H9 (cell line): Measurements from ENCODE around the gene INO80. TPM values are rescaled to one million over a fixed set of nuclear protein-coding genes. Genes with fewer than 3 reads are reported as not detected.
A peak's percentile ranks its signal among the peaks of the same experiment; 100 is the strongest.

Experiments
- DNase-seq: peaks from one replicate; pipeline ENCODE4 v3.0.0-alpha.2; 2017
- H2AFZ ChIP-seq: one replicate; pipeline ENCODE4 v1.6.1; 2013; ENCODE audit warnings: mild to moderate bottlenecking, low read length, control low read depth, moderate library complexity
- H2AK5ac ChIP-seq: 2 replicates; pipeline ENCODE4 v1.6.1; 2013; ENCODE audit warnings: low read length, control low read depth, mixed read lengths; ENCODE audit not compliant: insufficient read length
- H2BK120ac ChIP-seq: one replicate; pipeline ENCODE4 v1.6.1; 2013; ENCODE audit warnings: low read depth, mild to moderate bottlenecking, low read length, control low read depth, inconsistent platforms; ENCODE audit not compliant: poor library complexity, severe bottlenecking
- H2BK12ac ChIP-seq: 2 replicates; pipeline ENCODE4 v1.6.1; 2013; ENCODE audit warnings: low read length, control low read depth, mixed read lengths, low read depth; ENCODE audit not compliant: insufficient read length
- H2BK15ac ChIP-seq: 2 replicates; pipeline ENCODE4 v1.6.1; 2013; ENCODE audit warnings: low read depth, low read length, control low read depth
- H2BK20ac ChIP-seq: one replicate; pipeline ENCODE4 v1.6.1; 2013; ENCODE audit warnings: low read depth, mild to moderate bottlenecking, low read length, control low read depth, inconsistent platforms; ENCODE audit not compliant: poor library complexity, severe bottlenecking
- H2BK5ac ChIP-seq: 2 replicates; pipeline ENCODE4 v1.6.1; 2013; ENCODE audit warnings: low read length, control low read depth, mixed read lengths; ENCODE audit not compliant: insufficient read length
- H3K14ac ChIP-seq: 2 replicates; pipeline ENCODE4 v1.6.1; 2013; ENCODE audit warnings: low read length, control low read depth; ENCODE audit not compliant: insufficient read depth
- H3K18ac ChIP-seq: 2 replicates; pipeline ENCODE4 v1.6.1; 2013; ENCODE audit warnings: low read depth, mild to moderate bottlenecking, mixed read lengths, low read length, control low read depth; ENCODE audit not compliant: insufficient read length
- H3K23ac ChIP-seq: 2 replicates; pipeline ENCODE4 v1.6.1; 2013; ENCODE audit warnings: low read length, control low read depth, mixed read lengths, low read depth; ENCODE audit not compliant: insufficient read length
- H3K23me2 ChIP-seq: 2 replicates; pipeline ENCODE4 v1.6.1; 2013; ENCODE audit warnings: low read depth, mild to moderate bottlenecking, mixed read lengths, low read length, control low read depth; ENCODE audit not compliant: insufficient read length, poor library complexity, severe bottlenecking
- H3K27ac ChIP-seq: 2 replicates; pipeline ENCODE4 v1.5.1; 2013; ENCODE audit warnings: low read length, control low read depth, mixed read lengths, low read depth; ENCODE audit not compliant: insufficient read length
- H3K27me3 ChIP-seq: 2 replicates; pipeline ENCODE4 v1.6.1; 2013; ENCODE audit warnings: low read length, control low read depth, inconsistent platforms; ENCODE audit not compliant: insufficient read depth
- H3K4ac ChIP-seq: 2 replicates; pipeline ENCODE4 v1.6.1; 2013; ENCODE audit warnings: low read depth, mild to moderate bottlenecking, control low read depth, inconsistent platforms, low read length, moderate library complexity
- H3K4me1 ChIP-seq: 2 replicates; pipeline ENCODE4 v1.6.1; 2013; ENCODE audit warnings: low read length, control low read depth, inconsistent platforms; ENCODE audit not compliant: insufficient read depth
- H3K4me2 ChIP-seq: 2 replicates; pipeline ENCODE4 v1.6.1; 2013; ENCODE audit warnings: low read length, control low read depth, mixed read lengths; ENCODE audit not compliant: insufficient read length, insufficient read depth
- H3K56ac ChIP-seq: 2 replicates; pipeline ENCODE4 v1.6.1; 2013; ENCODE audit warnings: low read depth, mild to moderate bottlenecking, mixed read lengths, low read length, control low read depth; ENCODE audit not compliant: insufficient read length
- H3K79me1 ChIP-seq: 2 replicates; pipeline ENCODE4 v1.6.1; 2013; ENCODE audit warnings: low read depth, mild to moderate bottlenecking, moderate library complexity, low read length, control low read depth, inconsistent platforms; ENCODE audit not compliant: insufficient read depth, poor library complexity, severe bottlenecking
- H3K79me2 ChIP-seq: 2 replicates; pipeline ENCODE4 v1.6.1; 2013; ENCODE audit warnings: low read length, control low read depth, inconsistent platforms; ENCODE audit not compliant: insufficient read depth
- H3K9ac ChIP-seq: 2 replicates; pipeline ENCODE4 v1.6.1; 2013; ENCODE audit warnings: low read length, control low read depth, mixed read lengths; ENCODE audit not compliant: insufficient read length; ENCODE audit errors: extremely low read depth
- H3K9me3 ChIP-seq: one replicate; pipeline ENCODE4 v1.6.1; 2013; ENCODE audit warnings: low read depth, low read length, inconsistent platforms; ENCODE audit not compliant: control insufficient read depth
- H3T11ph ChIP-seq: one replicate; pipeline ENCODE4 v1.6.1; 2013; ENCODE audit warnings: mild to moderate bottlenecking, low read length, control low read depth, inconsistent platforms
- H4K20me1 ChIP-seq: one replicate; pipeline ENCODE4 v1.6.1; 2013; ENCODE audit not compliant: control insufficient read depth, insufficient read length, insufficient read depth
- H4K5ac ChIP-seq: 2 replicates; pipeline ENCODE4 v1.6.1; 2013; ENCODE audit warnings: low read depth, mild to moderate bottlenecking, mixed read lengths, low read length, control low read depth; ENCODE audit not compliant: insufficient read length
- H4K8ac ChIP-seq: replicated peaks from 2 replicates; pipeline ENCODE4 v1.6.1; 2013; ENCODE audit warnings: low read length, control low read depth, mixed read lengths, low read depth; ENCODE audit not compliant: insufficient read length
- H4K91ac ChIP-seq: 2 replicates; pipeline ENCODE4 v1.6.1; 2013; ENCODE audit warnings: low read depth, mild to moderate bottlenecking, moderate library complexity, mixed read lengths, low read length, control low read depth; ENCODE audit not compliant: insufficient read length
- H3K27ac Mint-ChIP-seq, 3 experiments: 2 replicates in 2 of 3; 3 replicates in 1 of 3; pipeline ENCODE4 v1.8.0; 2020 to 2021; ENCODE audit warnings: mixed read lengths in 3 of 3, mild to moderate bottlenecking in 1 of 3, moderate library complexity in 1 of 3
- H3K27me3 Mint-ChIP-seq: 2 replicates; pipeline ENCODE4 v1.8.0; 2021; ENCODE audit warnings: low read depth, mild to moderate bottlenecking, moderate library complexity, mixed read lengths
- H3K36me3 Mint-ChIP-seq, 3 experiments: 2 replicates in 2 of 3; 3 replicates in 1 of 3; pipeline ENCODE4 v1.8.0; 2020 to 2021; ENCODE audit warnings: low read depth in 3 of 3, mixed read lengths in 3 of 3; ENCODE audit not compliant: insufficient read depth in 1 of 3
- H3K4me1 Mint-ChIP-seq, 2 experiments: 2 replicates each; pipeline ENCODE4 v1.8.0; 2020; ENCODE audit warnings: mixed read lengths in 2 of 2
- H3K4me3 Mint-ChIP-seq, 2 experiments: 2 replicates in 1 of 2; 3 replicates in 1 of 2; pipeline ENCODE4 v1.8.0; 2020 to 2021; ENCODE audit warnings: mild to moderate bottlenecking in 2 of 2, mixed read lengths in 2 of 2, moderate library complexity in 1 of 2
- H3K9me3 Mint-ChIP-seq, 2 experiments: 2 replicates in 1 of 2; 3 replicates in 1 of 2; pipeline ENCODE4 v1.8.0; 2020; ENCODE audit warnings: mild to moderate bottlenecking in 2 of 2, mixed read lengths in 2 of 2, moderate library complexity in 1 of 2
- CTCF ChIP-seq: fragments of 200-600 bp; sonication (generic); conservative IDR thresholded peaks from 3 replicates; pipeline ENCODE4 v1.8.0; 2021; ENCODE audit warnings: antibody characterized with exemption, mild to moderate bottlenecking
- WGBS: extraction: QIAGEN DNeasy Blood & Tissue Kit; methylation state at CpG from one replicate; pipeline ENCODE4 v1.1.7; 2013; ENCODE audit warnings: missing lambda C conversion rate, low lambda C conversion rate, mixed read lengths; ENCODE audit not compliant: insufficient read length; ENCODE audit errors: extremely low coverage; 5-methylcytosine and 5-hydroxymethylcytosine counted together
- total RNA-seq: library from RNA; stranded (reverse); gene quantifications from 2 replicates; pipeline ENCODE4 v1.2.1, GENCODE V29; 2021

INO80 gene
- total RNA-seq, 1 experiment from 2014 or later: 29.2 TPM

- Mint-ChIP-seq H3K27me3 (peaks cover 5% of the 10 kb centered on the region), H3K9me3 (no peaks in the 10 kb centered on the region; a peak in 1 of 5 replicates), H3K4me1 (peaks cover 40 to 58% of the 10 kb centered on the region in 2 experiments), H3K4me3 (peak overlapping the region; percentile 87 to 96), H3K36me3 (peaks cover 18 to 31% (median 29%) of the 10 kb centered on the region in 3 experiments), H3K27ac (peak overlapping the region; percentile 98 to 99 (median 98))
- no peak overlapping the region for H2BK120ac ChIP-seq
- H3K79me1 ChIP-seq: no peaks in the 10 kb centered on the region
- no peak overlapping the region for H2AK5ac ChIP-seq
- peak; percentile 34 for DNase-seq
- no peak overlapping the region for H3K23ac ChIP-seq
- H3K23me2 ChIP-seq: peaks cover 18% of the 10 kb centered on the region
- peak overlapping the region; percentile 59 for H3K56ac ChIP-seq
- H2BK12ac ChIP-seq: peak overlapping the region; percentile 36
- no peaks in the 10 kb centered on the region for H3K27me3 ChIP-seq
- peak overlapping the region; percentile 59 for H3K27ac ChIP-seq
- peak overlapping the region; percentile 83 for H3K4me2 ChIP-seq
- peak overlapping the region; percentile 7; the same call in 1 of the 2 replicates for H3K4ac ChIP-seq
- peak overlapping the region; percentile 92 for H3K9ac ChIP-seq
- H3T11ph ChIP-seq: peak overlapping the region; percentile 8
- H4K91ac ChIP-seq: peak overlapping the region; percentile 51
- peak overlapping the region; percentile 87 for H2BK5ac ChIP-seq
- WGBS: no CpG with 5 or more reads among the region's 23 CpGs
- H2AFZ ChIP-seq: no peak overlapping the region
- H3K4me1 ChIP-seq: peaks cover 5% of the 10 kb centered on the region; the same call in 1 of the 2 replicates
- H2BK20ac ChIP-seq: no peak overlapping the region
- peak overlapping the region; percentile 72 for H4K5ac ChIP-seq
- no peak overlapping the region for H4K8ac ChIP-seq
- H3K18ac ChIP-seq: peak overlapping the region; percentile 98
- no peaks in the 10 kb centered on the region for H3K9me3 ChIP-seq
- peak overlapping the region; percentile 95 for H3K14ac ChIP-seq
- H2BK15ac ChIP-seq: no peak overlapping the region
- H4K20me1 ChIP-seq: no peaks in the 10 kb centered on the region
- H3K79me2 ChIP-seq: no peaks in the 10 kb centered on the region; the same call in 1 of the 2 replicates
- TF ChIP-seq CTCF: no peak
Measured at GRCh38 chr15:40952301-40952900, 163.7 kb downstream of the INO80 start.
